GM21447 (cell line): ENCODE data around the gene CAMK2G.
"Not testable (repeated sequence)": the region's sequence is repeated elsewhere in the genome, so short reads cannot be mapped to it uniquely, and the experiment has no call there.

ENCODE experiments used
- ATAC-seq: cut with Tn5 transposase; IDR thresholded peaks from one replicate; pipeline ENCODE4 v1.9.1; 2021; ENCODE audit not compliant: unreplicated experiment

The CAMK2G gene

DNA sequence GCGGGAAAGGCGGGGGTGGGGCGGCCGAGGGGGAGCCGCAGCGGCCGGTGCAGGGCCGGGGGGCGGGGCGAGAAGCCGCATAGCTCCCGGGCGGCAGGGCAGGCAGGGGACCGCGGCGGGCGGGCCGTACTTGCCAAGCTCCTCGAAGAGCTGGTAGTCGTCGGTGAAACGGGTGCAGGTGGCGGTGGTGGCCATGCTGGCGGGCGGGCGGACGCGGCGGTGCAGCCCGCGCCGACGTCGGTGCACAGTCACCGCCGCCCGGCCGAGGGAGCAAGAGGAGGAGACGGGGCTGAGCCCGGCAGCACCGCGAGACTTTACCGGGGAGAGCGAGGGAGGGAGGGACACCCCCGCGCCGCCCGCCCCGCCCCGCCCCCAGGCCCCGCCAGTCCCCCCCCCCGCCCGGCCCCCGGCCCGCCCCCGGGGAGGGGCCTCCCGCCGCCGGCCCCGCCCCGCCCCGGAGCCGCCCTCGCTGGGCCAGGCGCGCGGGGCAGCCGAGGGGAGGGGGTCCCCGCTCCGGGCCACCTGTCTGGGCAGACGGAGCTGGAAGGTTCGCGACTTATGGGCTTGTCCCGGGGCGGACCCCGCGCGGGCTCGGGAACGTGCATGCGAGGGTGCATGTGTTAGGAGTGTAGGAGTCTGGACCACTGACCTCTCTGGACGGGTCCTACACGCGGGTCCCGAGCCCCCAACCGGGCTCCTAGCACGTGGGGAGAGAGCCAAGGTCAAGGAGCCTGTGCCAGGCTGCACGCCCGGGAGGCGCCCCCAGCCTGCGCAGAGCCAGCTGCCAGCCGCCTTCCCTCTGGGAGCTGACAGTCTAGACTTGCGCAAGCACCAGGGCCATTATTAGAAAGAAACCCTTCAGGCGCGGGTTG is at the start of gene CAMK2G:
Gene CAMK2G (minus strand): TSS at position 289 of the 872 bp plus-strand sequence. CDS start 94 bp downstream, at position 195.
- ATAC-seq, result peak; percentile 85

DNA sequence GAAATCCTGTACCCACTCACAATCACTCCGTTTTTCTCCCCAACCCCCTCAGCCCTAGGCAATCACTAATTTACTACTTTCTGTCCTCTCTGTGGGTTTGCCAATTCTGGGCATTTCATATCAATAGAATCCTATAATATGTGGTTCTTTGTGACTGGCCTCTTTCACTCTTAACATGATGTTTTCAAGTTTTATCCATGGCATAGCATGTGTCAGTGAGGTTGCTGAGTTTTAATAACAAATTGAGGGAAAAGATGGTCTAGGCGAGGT is 48.4 kb upstream of the CAMK2G start:
- no peak for ATAC-seq

DNA sequence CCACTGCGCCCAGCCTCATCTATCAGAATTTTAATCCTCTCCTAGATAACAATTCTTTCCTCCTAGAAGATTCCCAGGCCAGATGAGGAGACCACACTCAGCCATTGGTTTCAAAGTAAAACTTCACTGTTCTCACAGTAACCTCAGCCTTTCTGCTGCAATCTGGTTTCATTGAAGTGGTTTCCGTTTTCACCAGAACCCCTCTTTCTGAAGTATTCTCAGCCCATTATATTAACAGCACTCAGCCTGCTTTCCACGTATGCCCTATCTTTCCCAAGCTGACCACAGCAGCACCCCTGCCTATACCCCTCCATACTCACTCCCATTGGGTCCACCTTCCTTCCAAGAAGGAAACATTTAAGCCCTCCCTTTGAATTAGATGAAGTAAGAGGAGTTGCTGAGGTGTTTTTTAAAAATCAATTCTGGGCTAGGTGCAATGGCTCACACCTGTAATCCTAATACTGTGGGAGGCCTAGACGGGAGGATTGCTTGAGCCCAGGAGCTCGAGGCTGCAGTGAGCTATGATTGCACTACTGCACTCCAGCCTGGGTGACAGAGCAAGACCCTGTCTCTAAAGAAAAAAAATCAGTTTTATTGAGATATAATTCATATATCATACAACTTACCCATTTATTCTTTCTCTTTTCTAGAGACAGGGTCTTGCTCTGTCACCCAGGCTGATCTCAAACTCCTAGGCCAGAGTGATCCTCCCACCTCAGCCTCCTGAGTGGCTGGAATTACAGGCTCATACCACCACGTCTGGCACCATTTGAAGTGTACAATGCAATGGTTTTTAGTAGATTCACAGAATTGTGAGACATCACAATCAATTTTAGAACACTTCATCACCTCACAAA is 47.9 kb upstream of the CAMK2G start:
- ATAC-seq, result no peak

DNA sequence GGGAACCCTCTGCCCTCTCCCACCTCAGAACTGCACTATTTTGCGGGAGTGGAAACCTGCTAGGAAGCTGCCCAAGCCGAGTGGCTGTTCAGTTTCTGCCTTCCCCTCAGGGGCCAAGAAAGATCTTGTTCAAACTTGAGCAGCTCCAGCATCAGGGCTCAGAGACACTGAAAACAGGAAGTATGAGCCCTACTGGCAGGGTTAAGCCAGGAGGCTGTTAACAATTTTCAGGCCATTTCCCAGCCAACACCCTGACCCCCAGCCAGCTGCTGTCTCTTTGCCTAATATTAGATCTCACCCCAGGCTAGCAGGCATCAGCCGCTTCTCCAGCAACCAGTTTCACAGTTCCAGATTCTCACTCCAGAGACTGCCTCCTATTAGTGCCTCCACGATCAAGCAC is 45.7 kb upstream of the CAMK2G start:
- ATAC-seq, result no peak

DNA sequence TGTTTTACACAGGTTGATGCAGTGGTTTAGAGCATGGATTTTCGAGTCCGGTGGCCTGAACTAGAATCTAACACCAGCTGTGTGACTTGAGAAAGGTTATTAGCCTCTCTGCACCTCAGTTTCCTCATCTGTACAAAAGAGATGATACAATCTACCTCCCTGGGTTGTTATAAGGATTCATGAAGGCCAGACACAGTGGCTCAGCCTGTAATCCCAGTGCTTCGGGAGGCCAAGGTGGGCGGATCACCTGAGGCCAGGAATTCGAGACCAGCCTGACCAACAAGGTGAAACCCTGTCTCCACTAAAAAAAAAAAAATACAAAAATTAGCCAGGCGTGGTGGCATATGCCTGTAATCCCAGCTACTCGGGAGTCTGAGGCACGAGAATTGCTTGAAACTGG is 45.1 kb upstream of the CAMK2G start:
- not testable (repeated sequence) for ATAC-seq

DNA sequence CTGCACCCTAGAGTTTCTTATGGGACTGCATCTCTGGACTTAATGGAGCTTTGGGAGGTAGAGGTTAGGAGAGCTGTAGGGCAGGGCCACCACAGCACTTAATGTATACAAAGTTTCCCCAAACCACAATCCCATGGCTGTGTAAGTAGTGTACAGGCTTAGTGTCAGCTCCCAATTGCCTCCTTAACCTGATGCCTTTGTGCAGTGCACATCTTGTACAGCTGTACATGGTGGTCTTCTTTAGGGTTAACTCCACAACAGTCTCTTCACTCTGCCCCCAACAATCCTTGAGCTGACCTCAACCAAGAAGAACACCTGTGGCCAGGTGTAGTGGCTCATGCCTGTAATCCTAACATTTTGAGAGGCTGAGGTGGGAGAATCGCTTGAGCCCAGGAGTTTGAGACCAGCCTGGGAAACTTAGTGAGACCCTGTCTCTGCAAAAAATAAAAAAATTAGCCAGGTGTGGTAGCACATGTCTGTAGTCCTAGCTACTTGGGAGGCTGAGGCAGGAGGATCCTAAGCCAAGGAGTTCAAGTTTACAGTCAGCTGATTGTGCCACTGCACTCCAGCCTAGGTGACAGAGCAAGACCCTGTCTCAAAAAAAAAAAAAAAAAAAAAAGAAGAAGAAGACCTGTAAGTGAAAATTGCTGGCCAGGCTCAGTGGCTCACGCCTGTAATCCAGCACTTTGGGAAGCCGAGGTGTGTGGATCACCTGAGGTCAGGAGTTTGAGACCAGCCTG is 43.4 kb upstream of the CAMK2G start:
- ATAC-seq, result no peak

DNA sequence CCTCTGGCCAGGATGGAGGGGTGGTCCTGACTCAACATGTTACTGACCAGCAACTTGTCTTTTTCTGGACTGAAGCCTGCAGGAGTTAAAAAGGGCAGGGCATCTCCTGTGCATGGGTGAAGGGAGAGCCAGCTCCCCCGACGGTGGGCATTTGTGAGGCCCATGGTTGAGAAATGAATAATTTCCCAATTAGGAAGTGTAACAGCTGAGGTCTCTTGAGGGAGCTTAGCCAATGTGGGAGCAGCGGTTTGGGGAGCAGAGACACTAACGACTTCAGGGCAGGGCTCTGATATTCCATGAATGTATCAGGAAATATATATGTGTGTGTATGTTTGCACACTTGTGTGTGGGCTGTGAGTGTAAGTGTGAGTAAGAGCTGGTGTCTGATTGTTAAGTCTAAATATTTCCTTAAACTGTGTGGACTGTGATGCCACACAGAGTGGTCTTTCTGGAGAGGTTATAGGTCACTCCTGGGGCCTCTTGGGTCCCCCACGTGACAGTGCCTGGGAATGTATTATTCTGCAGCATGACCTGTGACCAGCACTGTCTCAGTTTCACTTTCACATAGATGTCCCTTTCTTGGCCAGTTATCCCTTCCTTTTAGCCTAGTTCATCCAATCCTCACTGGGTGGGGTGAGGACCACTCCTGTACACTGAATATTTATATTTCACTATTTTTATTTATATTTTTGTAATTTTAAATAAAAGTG is 42.6 kb upstream of the CAMK2G start:
- ATAC-seq, result no peak

DNA sequence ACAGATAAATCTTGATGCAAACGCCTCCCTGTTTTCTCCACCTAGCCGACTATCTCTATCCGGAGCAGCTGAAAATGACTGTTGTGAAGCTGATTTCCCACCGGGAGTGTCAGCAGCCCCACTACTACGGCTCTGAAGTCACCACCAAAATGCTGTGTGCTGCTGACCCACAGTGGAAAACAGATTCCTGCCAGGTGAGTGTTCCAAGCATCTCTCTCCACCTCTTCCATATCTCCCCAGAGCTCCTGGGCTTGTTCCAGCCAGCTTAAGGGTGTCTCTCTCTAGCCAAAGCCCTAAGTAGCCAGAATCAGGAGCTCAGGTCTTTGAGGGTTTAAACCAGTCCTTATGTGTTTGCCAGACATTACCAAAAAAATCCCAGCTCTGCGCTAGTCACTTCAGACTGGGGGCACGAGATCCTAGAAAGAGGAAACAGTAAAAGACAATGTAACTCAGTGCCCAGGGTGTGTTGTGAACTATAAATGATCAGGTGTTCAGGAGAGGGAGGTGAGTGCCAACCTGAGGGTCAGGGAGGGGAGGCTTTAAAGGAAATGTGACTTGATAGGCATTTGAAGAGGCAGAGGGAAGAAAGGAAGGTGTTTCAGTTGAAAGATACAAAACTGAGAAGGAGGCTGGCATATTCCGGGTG is 41.0 kb upstream of the CAMK2G start:
- no peak for ATAC-seq

DNA sequence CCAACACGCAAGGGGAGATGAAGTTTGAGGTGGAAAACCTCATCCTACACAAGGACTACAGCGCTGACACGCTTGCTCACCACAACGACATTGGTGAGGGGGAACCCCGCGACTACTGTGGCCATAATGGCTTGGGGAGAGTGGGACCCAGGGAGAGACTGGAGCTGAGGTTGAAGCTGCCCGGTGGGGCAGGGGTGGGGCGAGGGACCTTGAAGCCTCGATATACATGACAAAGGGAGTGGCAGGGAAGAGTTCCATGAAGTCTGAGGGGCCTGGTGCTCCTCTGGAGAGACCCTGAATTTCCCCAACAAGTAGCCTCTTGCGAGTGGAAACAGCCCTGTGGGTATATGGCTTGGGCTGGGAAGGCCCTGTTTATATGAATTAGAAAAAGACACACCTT is 39.7 kb upstream of the CAMK2G start:
- ATAC-seq, result no peak

DNA sequence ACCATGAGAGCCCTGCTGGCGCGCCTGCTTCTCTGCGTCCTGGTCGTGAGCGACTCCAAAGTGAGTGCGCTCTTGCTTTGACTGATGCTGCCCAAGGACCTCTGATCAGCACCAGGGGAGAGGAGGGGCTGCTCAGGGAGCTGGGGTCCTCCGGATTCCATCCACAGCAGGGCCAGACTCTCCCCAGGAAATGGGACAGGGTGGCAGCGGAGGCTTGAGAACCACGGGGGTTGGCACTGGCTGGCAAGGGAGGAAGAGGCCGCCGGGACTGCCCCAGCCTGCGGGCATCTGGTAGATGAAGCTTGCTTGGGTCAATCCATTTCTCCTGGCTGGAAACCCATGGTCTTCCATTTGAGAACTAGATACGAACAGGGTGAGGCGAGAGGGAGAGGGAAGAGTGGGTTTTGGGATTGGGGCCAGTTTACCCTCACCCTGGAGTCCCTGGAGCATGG is 37.2 kb upstream of the CAMK2G start:
- ATAC-seq, result no peak

DNA sequence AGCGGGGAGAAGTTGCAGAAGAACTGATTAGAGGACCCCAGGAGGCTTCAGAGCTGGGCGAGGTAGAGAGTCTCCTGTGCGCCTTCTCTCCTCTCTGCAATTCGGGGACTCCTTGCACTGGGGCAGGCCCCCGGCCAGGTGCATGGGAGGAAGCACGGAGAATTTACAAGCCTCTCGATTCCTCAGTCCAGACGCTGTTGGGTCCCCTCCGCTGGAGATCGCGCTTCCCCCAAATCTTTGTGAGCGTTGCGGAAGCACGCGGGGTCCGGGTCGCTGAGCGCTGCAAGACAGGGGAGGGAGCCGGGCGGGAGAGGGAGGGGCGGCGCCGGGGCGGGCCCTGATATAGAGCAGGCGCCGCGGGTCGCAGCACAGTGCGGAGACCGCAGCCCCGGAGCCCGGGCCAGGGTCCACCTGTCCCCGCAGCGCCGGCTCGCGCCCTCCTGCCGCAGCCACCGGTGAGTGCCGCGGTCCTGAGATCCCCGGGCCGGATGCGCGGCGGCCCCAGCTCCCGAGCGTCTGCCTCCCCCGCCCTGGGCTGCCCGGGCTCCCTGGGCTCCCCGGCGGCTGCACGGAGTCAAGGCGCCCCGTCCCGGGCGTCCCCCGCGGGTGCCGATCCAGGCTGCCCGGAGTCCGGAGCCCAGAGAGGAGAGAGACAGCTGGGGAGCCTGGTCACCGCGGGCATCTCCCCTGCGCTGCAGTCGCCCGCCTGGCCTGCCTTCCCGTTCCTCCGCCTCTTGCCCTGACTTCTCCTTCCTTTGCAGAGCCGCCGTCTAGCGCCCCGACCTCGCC is 36.6 kb upstream of the CAMK2G start, which contains the start of gene PLAU:
Gene PLAU (plus strand): TSS at position 369 of the 789 bp plus-strand sequence. CDS start 424 bp downstream, outside the sequence.
- ATAC-seq, result no peak

DNA sequence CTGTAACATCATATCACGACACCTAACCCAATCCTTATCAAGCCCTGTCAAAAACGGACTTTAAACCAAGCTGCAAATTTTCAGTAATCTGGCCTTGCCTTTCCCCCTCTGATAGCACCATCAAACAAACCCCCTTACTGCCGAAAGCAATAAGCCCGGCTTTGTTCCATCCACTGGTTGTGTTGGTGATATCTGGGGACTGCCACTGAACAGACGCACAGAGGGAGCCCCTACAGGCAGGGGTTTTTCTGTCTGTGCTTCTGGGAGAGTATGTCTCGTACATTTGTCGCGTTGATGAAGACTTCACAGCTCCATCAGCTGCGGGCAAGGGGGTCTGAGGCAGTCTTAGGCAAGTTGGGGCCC is 36.0 kb upstream of the CAMK2G start:
- no peak for ATAC-seq

DNA sequence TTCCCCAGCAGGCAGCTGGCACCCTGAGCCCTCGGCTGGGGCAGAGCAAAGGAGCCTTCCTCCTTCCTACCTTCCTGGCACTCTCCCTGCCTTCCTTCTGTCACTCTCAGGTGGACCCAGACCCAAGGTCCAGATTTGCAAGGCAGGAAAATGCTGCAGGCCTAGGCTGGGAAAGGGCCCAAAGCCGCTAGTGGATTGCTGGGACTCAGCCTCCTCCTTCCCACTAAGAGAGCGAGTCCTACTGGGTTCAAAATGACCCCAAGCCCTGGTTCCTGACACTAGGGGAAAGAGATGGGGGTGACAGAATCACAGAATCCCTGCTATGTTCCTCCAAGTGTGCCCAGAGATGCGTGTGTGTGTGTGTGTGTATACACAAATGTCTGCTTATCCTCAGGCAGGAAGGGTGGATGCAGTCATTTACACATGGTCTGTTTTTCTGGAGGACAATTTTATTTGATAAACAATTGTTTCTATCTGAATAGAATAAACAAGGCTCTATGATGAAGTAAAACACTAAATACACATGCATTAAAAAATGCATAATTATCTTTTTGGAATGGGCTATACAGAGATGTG is 35.3 kb upstream of the CAMK2G start:
- ATAC-seq, result no peak

DNA sequence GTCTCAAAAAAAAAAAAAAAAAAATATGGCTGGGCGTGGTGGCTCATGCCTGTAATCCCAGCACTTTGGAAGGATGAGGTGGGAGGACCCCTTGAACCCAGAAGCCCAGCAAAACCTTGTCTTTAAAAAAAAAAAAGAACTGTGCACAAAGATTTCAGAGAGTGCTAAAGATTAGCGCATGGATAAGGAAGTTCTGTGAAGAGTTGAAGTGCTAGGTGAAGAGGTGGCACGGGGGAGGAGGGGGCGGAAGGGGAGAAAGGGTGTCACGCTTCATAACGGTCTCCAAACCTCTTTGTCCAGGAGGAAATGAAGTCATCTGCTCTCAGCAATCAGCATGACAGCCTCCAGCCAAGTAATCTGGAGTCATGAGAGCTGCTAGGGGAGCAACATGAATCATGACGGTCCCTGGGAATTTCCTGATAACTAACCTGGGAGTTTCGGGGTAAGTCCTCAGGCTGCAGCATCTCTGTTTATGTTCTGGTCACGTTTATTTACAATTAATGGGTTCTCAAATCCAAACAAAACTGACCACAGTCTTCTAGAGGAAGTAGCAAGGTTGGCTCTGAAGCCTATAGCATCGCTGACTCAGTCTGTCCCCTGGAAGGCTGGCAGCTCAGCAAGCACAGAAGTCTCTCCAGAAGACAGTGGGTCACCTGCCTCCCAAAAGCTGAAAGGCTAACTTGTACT is 34.6 kb upstream of the CAMK2G start:
- ATAC-seq, result peak; percentile 66

DNA sequence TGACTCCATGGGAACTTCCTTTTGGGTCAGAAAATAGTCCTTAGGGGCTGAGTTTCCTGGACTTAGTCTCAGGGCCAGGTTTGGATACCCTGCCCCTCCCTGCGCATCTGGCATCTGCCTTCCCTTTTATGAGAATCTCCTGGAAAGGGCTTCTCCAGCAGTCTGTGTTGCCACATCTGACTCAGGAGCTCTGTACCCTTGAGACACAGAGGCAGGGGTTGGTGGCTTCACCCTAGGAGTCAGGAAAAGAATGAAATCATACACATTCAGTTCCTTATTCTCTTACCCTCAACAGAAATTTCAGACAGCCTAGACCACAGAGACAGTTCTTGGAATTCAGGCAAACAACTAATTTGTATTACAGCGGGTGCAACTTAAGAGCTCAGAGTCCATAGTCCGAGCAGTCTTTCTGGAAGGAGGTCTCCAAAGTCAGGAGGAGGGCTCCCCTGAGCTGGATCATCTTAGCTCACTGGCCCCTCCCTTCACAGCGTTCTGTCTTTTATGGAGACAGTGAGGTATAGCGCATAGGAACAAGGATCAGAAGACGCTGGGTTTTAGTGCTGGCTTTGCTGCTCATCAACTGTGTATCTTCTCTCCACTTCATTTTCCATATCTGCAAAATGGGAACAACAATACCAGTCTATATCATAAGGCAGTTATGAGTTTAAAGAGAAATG is 33.6 kb upstream of the CAMK2G start:
- no peak for ATAC-seq

DNA sequence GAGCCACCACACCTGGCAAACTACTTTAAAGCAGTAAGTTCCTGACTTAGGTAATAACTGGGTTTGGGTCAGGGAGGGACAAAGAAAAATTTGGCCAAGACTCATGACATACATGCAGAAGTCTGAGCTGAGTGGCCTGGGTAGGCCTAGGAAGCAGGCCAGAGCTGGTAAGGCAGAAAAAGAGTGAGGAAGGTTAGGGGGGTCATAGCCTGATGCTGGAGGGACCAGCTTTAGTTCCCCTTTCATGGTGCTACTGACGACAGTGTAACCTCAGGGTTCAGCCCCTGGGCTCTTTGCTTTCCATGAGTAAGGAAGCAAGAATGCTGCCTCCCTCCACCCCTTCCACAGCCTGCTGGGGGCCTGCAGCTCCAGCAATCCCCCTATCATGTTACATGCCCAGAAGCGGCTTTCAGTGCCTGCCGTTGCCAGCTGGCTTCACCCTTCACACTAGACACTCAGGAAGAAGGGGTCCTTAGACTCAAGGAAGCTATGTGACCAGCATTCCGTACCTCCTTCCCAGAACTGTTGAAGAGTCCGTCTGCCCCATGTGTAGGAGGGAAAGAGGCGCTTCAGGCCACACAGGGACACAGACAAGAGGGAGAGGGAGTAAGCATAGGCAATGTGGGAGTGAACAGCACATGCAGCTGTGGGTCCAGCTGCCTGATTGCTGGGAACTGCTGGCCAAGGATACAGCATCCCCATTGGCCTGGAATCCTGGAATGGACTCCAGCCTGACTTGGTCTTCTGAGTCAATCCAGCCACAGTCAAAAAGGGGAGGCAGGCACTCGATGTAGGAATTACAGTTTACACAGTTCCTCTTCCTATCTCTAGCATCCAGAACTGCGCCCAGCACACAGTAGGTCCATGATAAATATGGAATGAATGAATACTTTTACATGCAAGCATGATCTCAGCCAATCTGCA is 32.4 kb upstream of the CAMK2G start:
- no peak for ATAC-seq
